Fibroblast of skin of right quadriceps (primary cell): Measurements from ENCODE around the gene PEX5.
"Not testable (repeated sequence)": the region's sequence is repeated elsewhere in the genome, so short reads cannot be mapped to it uniquely, and the experiment has no call there.

Experiments
- DNase-seq: peaks from one replicate; pipeline ENCODE4 v3.0.0-alpha.2; 2013

The PEX5 gene

GRCh38 chr12:7219599-7220243 lies 30.2 kb downstream of the PEX5 start:
- DNase-seq = peak; percentile 69

- DNase-seq = no peak
Measured at GRCh38 chr12:7221486-7221885, 32.0 kb downstream of the PEX5 start.

- no peak for DNase-seq
Measured at GRCh38 chr12:7229741-7230140, 40.3 kb downstream of the PEX5 start.

GRCh38 chr12:7241404-7242005 lies 52.0 kb downstream of the PEX5 start:
- peak; percentile 66 for DNase-seq

GRCh38 chr12:7242176-7243101 lies 53.0 kb downstream of the PEX5 start:
- no peak for DNase-seq

- DNase-seq = not testable (repeated sequence)
Measured at GRCh38 chr12:7251328-7251996, 62.0 kb downstream of the PEX5 start.

GRCh38 chr12:7259060-7259459 lies 69.6 kb downstream of the PEX5 start:
- no peak for DNase-seq
